Type B pancreatic cell (in vitro differentiated cells): Measurements from ENCODE around the gene TRIO. TPM values are rescaled to one million over a fixed set of nuclear protein-coding genes. Genes with fewer than 3 reads are reported as not detected.

Experiments
- DNase-seq: peaks from one replicate; pipeline ENCODE4 v3.0.0; 2021; ENCODE audit warnings: mixed read lengths; ENCODE audit not compliant: unreplicated experiment; ENCODE audit errors: extremely low spot score
- H3K27ac Mint-ChIP-seq: 2 replicates; pipeline ENCODE4 v1.8.0; 2021; ENCODE audit warnings: mild to moderate bottlenecking, mixed read lengths
- H3K27me3 Mint-ChIP-seq: 2 replicates; pipeline ENCODE4 v1.8.0; 2021; ENCODE audit warnings: mixed read lengths
- H3K36me3 Mint-ChIP-seq: 2 replicates; pipeline ENCODE4 v1.8.0; 2021; ENCODE audit warnings: mixed read lengths
- H3K4me1 Mint-ChIP-seq: one replicate; pipeline ENCODE4 v1.8.0; 2021; ENCODE audit warnings: mixed read lengths; ENCODE audit not compliant: unreplicated experiment
- H3K4me3 Mint-ChIP-seq: 2 replicates; pipeline ENCODE4 v1.8.0; 2021; ENCODE audit warnings: mild to moderate bottlenecking, mixed read lengths
- H3K9me3 Mint-ChIP-seq: 2 replicates; pipeline ENCODE4 v1.8.0; 2021; ENCODE audit warnings: mixed read lengths
- CTCF ChIP-seq: fragments of 200-600 bp; sonication (generic); conservative IDR thresholded peaks from 2 replicates; pipeline ENCODE4 v1.5.0; 2021; ENCODE audit warnings: antibody characterized with exemption, mild to moderate bottlenecking
- total RNA-seq: library from RNA; stranded (reverse); gene quantifications from 2 replicates; pipeline ENCODE4 v1.2.1, GENCODE V29; 2021; ENCODE audit warnings: low replicate concordance

TRIO gene
- total RNA-seq, 1 donor from 2014 or later: 145 TPM

DNA sequence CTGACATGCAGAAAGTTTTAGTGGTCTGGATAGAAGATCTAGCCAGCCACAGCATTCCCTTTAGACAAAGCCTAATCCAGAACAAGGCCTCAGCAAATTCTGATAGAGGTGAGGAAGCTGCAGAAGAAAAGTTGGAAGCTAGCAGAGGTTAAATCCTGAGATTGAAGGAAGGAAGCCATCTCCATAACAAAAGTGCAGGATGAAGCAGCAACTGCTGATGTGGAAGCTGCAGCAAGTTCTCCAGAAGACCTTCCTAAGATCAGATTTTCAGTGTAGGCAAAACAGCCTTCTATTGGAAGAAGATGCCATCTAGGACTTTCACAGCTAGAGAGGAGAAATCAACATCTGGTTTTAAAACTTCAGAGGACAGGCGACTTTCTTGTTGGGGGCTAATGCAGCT lies 77.5 kb downstream of the TRIO start:
- no peak for DNase-seq
- no peak for TF ChIP-seq CTCF
- Mint-ChIP-seq H3K4me1 (peaks cover 55% of the 10 kb centered on the region), H3K27me3 (no peaks in the 10 kb centered on the region), H3K27ac (no peak overlapping the region), H3K9me3 (peaks cover 7% of the 10 kb centered on the region), H3K36me3 (no peaks in the 10 kb centered on the region), H3K4me3 (no peak overlapping the region)

- H3K9me3 Mint-ChIP-seq: peaks cover 4% of the 10 kb centered on the region
- no peak overlapping the region for H3K4me3 Mint-ChIP-seq
- no peak for DNase-seq
- H3K27me3 Mint-ChIP-seq: no peaks in the 10 kb centered on the region
- H3K27ac Mint-ChIP-seq: no peak overlapping the region
- no peaks in the 10 kb centered on the region for H3K36me3 Mint-ChIP-seq
- H3K4me1 Mint-ChIP-seq: peaks cover 54% of the 10 kb centered on the region
- TF ChIP-seq CTCF: no peak
These were observed 78.6 kb downstream of the TRIO start for GRCh38 chr5:14221732-14222131.

DNA sequence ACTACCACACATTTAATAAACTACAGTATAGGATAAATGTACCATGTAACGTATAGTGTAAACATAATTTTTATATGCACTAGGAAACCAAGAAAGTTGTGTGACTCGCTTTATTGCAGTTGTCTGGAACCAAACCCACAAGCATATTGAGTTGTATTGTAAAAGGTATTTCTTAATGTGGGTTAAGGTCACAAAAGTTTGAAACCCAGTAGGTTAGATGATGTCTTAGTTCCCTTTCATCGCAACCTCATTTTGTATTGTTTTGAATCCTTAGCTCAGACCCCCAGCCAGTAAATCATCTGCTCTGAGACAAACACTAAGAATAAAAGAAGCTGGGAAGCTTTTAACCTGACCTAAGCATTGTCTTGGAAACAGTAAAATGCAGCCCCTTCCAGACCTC lies 79.1 kb downstream of the TRIO start:
- Mint-ChIP-seq H3K27ac (no peak overlapping the region), H3K27me3 (no peaks in the 10 kb centered on the region), H3K36me3 (no peaks in the 10 kb centered on the region), H3K4me3 (no peak overlapping the region), H3K9me3 (peaks cover 4% of the 10 kb centered on the region), H3K4me1 (peaks cover 54% of the 10 kb centered on the region)
- DNase-seq: no peak
- no peak for TF ChIP-seq CTCF

DNA sequence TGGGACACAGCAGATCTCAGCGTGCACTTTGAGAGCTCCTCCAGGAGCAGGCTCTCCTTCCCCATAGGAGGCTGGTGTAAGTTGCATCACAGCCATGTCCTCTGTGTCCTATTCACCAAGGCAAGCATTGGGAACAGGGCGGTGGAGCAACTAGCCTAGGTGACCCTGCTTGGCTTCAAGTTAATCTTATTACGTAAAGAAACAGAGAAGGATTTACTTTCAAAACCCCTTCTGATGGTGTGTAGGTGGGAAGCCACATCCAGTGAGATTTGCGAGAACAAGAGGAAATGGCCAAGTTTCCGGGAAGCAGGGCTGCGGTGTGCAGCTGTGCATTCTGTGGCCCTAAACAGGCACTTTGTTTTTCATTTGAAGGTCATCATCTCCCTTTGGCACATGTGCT lies 80.2 kb downstream of the TRIO start:
- Mint-ChIP-seq H3K4me1 (peaks cover 58% of the 10 kb centered on the region), H3K36me3 (no peaks in the 10 kb centered on the region), H3K9me3 (peaks cover 4% of the 10 kb centered on the region), H3K4me3 (no peak overlapping the region), H3K27ac (no peak overlapping the region), H3K27me3 (no peaks in the 10 kb centered on the region)
- TF ChIP-seq CTCF: no peak
- DNase-seq: no peak

- peaks cover 3% of the 10 kb centered on the region for H3K9me3 Mint-ChIP-seq
- H3K4me3 Mint-ChIP-seq: no peak overlapping the region
- H3K4me1 Mint-ChIP-seq: peaks cover 42% of the 10 kb centered on the region
- no peak for TF ChIP-seq CTCF
- no peaks in the 10 kb centered on the region for H3K27me3 Mint-ChIP-seq
- no peak for DNase-seq
- no peak overlapping the region for H3K27ac Mint-ChIP-seq
- no peaks in the 10 kb centered on the region for H3K36me3 Mint-ChIP-seq
These were observed 82.2 kb downstream of the TRIO start for GRCh38 chr5:14225173-14225834.

DNA sequence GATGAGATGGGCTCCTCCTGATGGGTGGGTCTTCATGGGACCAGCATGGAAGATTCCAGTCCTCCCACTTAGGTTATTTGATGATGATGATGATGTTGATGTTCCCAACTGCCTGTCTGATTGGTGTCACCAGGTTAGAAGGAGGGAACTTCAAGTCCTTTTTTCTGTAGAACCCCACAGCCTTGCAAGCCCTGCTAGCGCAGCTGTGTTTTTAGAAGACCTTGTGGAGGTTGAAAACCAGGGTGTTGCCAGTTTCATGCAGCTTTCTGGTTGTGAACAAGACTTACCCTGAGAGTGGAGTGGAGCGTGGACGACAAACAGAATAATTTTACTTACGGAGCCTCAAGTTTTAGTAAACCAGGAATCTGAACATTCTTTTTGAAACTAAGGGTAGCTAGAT lies 83.0 kb downstream of the TRIO start:
- H3K36me3 Mint-ChIP-seq: no peaks in the 10 kb centered on the region
- H3K27me3 Mint-ChIP-seq: no peaks in the 10 kb centered on the region
- peaks cover 39% of the 10 kb centered on the region for H3K4me1 Mint-ChIP-seq
- no peak overlapping the region for H3K4me3 Mint-ChIP-seq
- DNase-seq: no peak
- no peak overlapping the region for H3K27ac Mint-ChIP-seq
- no peak for TF ChIP-seq CTCF
- H3K9me3 Mint-ChIP-seq: no peaks in the 10 kb centered on the region
